K562 (cell line): ENCODE data around the gene PNPLA7. TPM values are rescaled to one million over a fixed set of nuclear protein-coding genes. Genes with fewer than 3 reads are reported as not detected.

Experiments used
- ARHGAP35 ChIP-seq: fragments of 450-650 bp; IDR thresholded peaks from 2 replicates; pipeline ENCODE4 v1.6.1; 2018; ENCODE audit not compliant: partially characterized antibody
- ARID2 ChIP-seq: fragments of 450-650 bp; IDR thresholded peaks from 2 replicates; pipeline ENCODE4 v1.6.1; 2017; ENCODE audit warnings: antibody characterized with exemption, mild to moderate bottlenecking
- CHAMP1 ChIP-seq: fragments of 450-650 bp; IDR thresholded peaks from 2 replicates; pipeline ENCODE4 v1.6.1; 2016; ENCODE audit warnings: mild to moderate bottlenecking
- CREM ChIP-seq: IDR thresholded peaks from 2 replicates; pipeline ENCODE4 v1.6.1; 2014; ENCODE audit warnings: antibody characterized with exemption, low read depth
- ELF2 ChIP-seq: fragments of 250-450 bp; sonication (Bioruptor Pico); IDR thresholded peaks from 2 replicates; pipeline ENCODE4 v1.5.0; 2021; ENCODE audit warnings: mild to moderate bottlenecking
- FIP1L1 ChIP-seq: fragments of 200-400 bp; formaldehyde crosslinking; IDR thresholded peaks from 2 replicates; pipeline ENCODE4 v1.6.1; 2018; ENCODE audit warnings: mild to moderate bottlenecking, low read depth, low read length; ENCODE audit not compliant: poor library complexity, severe bottlenecking
- FOS ChIP-seq: IDR thresholded peaks from 3 replicates; pipeline ENCODE4 v1.6.1; 2011; ENCODE audit not compliant: insufficient read length; ENCODE audit errors: extremely low read depth
- GATA2 ChIP-seq: sonication (generic); formaldehyde crosslinking; IDR thresholded peaks from 2 replicates; pipeline ENCODE4 v1.4.0; 2020; ENCODE audit warnings: mild to moderate bottlenecking, missing genetic modification reagents
- IRF9 ChIP-seq: fragments of 450-650 bp; IDR thresholded peaks from 2 replicates; pipeline ENCODE4 v1.6.1; 2016; ENCODE audit warnings: missing biosample characterization, missing genetic modification characterization
- MCM7 ChIP-seq, 2 experiments: fragments of 450-650 bp; IDR thresholded peaks; 2 replicates each; pipeline ENCODE4 v1.6.1; 2016 to 2018
- MXI1 ChIP-seq: IDR thresholded peaks from 2 replicates; pipeline ENCODE4 v1.6.1; 2011; ENCODE audit warnings: low read depth, mild to moderate bottlenecking, improper control_type of control experiment, low read length
- NEUROD1 ChIP-seq: fragments of 150-350 bp; IDR thresholded peaks from 2 replicates; pipeline ENCODE4 v1.6.1; 2014; ENCODE audit warnings: borderline replicate concordance, low read length, low read depth; ENCODE audit not compliant: partially characterized antibody
- NFYB ChIP-seq: IDR thresholded peaks from 2 replicates; pipeline ENCODE4 v1.6.1; 2011; ENCODE audit warnings: mild to moderate bottlenecking, moderate library complexity; ENCODE audit not compliant: insufficient read length; ENCODE audit errors: extremely low read depth
- OTX1 ChIP-seq: fragments of 450-650 bp; formaldehyde crosslinking; IDR thresholded peaks from 2 replicates; pipeline ENCODE4 v1.4.0; 2022; ENCODE audit warnings: mild to moderate bottlenecking
- SMAD2 ChIP-seq: fragments of 150-350 bp; IDR thresholded peaks from 2 replicates; pipeline ENCODE4 v1.6.1; 2014; ENCODE audit warnings: low read depth, mild to moderate bottlenecking, low read length
- ZNF699 ChIP-seq: fragments of 250-450 bp; sonication (Bioruptor Pico); IDR thresholded peaks from 2 replicates; pipeline ENCODE4 v1.8.0; 2021; ENCODE audit warnings: mild to moderate bottlenecking, moderate library complexity; ENCODE audit not compliant: insufficient replicate concordance
- polyA plus RNA-seq, 8 experiments: library from polyadenylated mRNA; depleted of rRNA in 4 of 8; stranded (reverse) in 5 of 8; unstranded in 3 of 8; fragments of >200 nt; fragmentation: Nextera tagmentation in 2 of 8; fragmentation: Illumina TruSeq in 1 of 8; extraction: Ambion mirVana in 2 of 8; extraction: Trizol in 1 of 8; gene quantifications; 2 replicates each; pipeline versions ENCODE4 v1.2.1 to v1.2.3, GENCODE V29; 2011 to 2014; ENCODE audit warnings: inconsistent platforms in 1 of 8, missing spikeins in 1 of 8
- total RNA-seq, 7 experiments: library from RNA; depleted of rRNA in 6 of 7; stranded (reverse); fragments of >200 nt in 6 of 7; fragmentation: Illumina TruSeq in 2 of 7; extraction: Trizol in 2 of 7; gene quantifications; 2 replicates each; pipeline versions ENCODE4 v1.2.1 to v1.2.3, GENCODE V29; 2011 to 2021; ENCODE audit warnings: low replicate concordance in 1 of 7
- TF ChIP-seq, protein P1 (sequence below): fragments of 250-450 bp; sonication (Bioruptor Pico); IDR thresholded peaks from 2 replicates; pipeline ENCODE4 v1.8.0; 2021; ENCODE audit warnings: borderline replicate concordance, mild to moderate bottlenecking, moderate library complexity; ENCODE audit not compliant: poor library complexity, severe bottlenecking
- TF ChIP-seq, protein P2 (sequence below): sonication (generic); formaldehyde crosslinking; IDR thresholded peaks from 2 replicates; pipeline ENCODE4 v1.8.1; 2023; ENCODE audit warnings: missing genetic modification reagents, mild to moderate bottlenecking, borderline replicate concordance
- TF ChIP-seq, protein P3 (sequence below): fragments of 250-450 bp; sonication (Bioruptor Pico); IDR thresholded peaks from 2 replicates; pipeline ENCODE4 v1.8.0; 2021; ENCODE audit warnings: moderate library complexity, mild to moderate bottlenecking, inconsistent platforms

The PNPLA7 gene
- total and polyA plus RNA-seq, 9 of the 15 experiments (the other 6 are each of a cell fraction or from before 2014, with no cell fraction given): 0.01 to 0.85 (median 0.19) TPM; not detected in 1

- TF ChIP-seq IRF9 (tag) (no peak), CREM (peak; percentile 94), CHAMP1 (no peak), NEUROD1 (no peak), FOS (peak; percentile 61), MXI1 (no peak), MCM7 (IDR thresholded peaks at IDR 0.05) (no peak), ARID2 (no peak), NFYB (peak; percentile 32), ZNF699 (CRISPR knock-in tag) (no peak), OTX1 (CRISPR knock-in tag) (no peak), GATA2 (CRISPR knock-in tag) (no peak), ARHGAP35 (no peak), FIP1L1 (no peak), SMAD2 (no peak), ELF2 (CRISPR knock-in tag) (no peak)
- TF ChIP-seq, protein P1, sequence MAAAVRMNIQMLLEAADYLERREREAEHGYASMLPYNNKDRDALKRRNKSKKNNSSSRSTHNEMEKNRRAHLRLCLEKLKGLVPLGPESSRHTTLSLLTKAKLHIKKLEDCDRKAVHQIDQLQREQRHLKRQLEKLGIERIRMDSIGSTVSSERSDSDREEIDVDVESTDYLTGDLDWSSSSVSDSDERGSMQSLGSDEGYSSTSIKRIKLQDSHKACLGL: no peak
- TF ChIP-seq, protein P2, sequence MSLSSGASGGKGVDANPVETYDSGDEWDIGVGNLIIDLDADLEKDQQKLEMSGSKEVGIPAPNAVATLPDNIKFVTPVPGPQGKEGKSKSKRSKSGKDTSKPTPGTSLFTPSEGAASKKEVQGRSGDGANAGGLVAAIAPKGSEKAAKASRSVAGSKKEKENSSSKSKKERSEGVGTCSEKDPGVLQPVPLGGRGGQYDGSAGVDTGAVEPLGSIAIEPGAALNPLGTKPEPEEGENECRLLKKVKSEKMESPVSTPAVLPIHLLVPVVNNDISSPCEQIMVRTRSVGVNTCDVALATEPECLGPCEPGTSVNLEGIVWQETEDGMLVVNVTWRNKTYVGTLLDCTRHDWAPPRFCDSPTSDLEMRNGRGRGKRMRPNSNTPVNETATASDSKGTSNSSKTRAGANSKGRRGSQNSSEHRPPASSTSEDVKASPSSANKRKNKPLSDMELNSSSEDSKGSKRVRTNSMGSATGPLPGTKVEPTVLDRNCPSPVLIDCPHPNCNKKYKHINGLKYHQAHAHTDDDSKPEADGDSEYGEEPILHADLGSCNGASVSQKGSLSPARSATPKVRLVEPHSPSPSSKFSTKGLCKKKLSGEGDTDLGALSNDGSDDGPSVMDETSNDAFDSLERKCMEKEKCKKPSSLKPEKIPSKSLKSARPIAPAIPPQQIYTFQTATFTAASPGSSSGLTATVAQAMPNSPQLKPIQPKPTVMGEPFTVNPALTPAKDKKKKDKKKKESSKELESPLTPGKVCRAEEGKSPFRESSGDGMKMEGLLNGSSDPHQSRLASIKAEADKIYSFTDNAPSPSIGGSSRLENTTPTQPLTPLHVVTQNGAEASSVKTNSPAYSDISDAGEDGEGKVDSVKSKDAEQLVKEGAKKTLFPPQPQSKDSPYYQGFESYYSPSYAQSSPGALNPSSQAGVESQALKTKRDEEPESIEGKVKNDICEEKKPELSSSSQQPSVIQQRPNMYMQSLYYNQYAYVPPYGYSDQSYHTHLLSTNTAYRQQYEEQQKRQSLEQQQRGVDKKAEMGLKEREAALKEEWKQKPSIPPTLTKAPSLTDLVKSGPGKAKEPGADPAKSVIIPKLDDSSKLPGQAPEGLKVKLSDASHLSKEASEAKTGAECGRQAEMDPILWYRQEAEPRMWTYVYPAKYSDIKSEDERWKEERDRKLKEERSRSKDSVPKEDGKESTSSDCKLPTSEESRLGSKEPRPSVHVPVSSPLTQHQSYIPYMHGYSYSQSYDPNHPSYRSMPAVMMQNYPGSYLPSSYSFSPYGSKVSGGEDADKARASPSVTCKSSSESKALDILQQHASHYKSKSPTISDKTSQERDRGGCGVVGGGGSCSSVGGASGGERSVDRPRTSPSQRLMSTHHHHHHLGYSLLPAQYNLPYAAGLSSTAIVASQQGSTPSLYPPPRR (CRISPR knock-in tag): no peak
- TF ChIP-seq, protein P3, sequence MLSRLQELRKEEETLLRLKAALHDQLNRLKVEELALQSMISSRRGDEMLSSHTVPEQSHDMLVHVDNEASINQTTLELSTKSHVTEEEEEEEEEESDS: no peak
Observed at GRCh38 chr9:137590469-137591383, 40.5 kb upstream of the PNPLA7 start, which contains the start of gene ZMYND19 (continued).
